ENCODE measurements around the gene CXCL6. TPM values are rescaled to one million over a fixed set of nuclear protein-coding genes. Genes with fewer than 3 reads are reported as not detected.

The CXCL6 gene
- polyA plus RNA-seq, 1 of the 3 experiments (the other 2 are of a cell fraction): 0.02 TPM

- Histone ChIP-seq H3K4me1 (ENCODE audit: control insufficient read depth in 1 of 2, insufficient read depth in 2 of 2, low read depth in 1 of 2, low read length in 1 of 2) (no peaks in the 10 kb centered on the region), H3K9me2 (no peaks in the 10 kb centered on the region), H3F3A (replicated peaks; ENCODE audit: insufficient read depth) (no peaks in the 10 kb centered on the region), H3K9me3 (no peaks in the 10 kb centered on the region), H3K4me2 (no peak overlapping the region), H3K27ac (ENCODE audit: low read depth in 2 of 2, low read length in 1 of 2) (no peak overlapping the region), H3K9ac (no peak overlapping the region), H4K20me1 (ENCODE audit: insufficient read depth) (no peaks in the 10 kb centered on the region), H3K4me3 (ENCODE audit: low read depth in 2 of 2, low read length in 1 of 2) (no peak overlapping the region), H3K79me2 (ENCODE audit: insufficient read depth) (no peaks in the 10 kb centered on the region), H2AFZ (ENCODE audit: low read depth) (no peak overlapping the region), H3K36me3 (replicated peaks in 1 of 2; ENCODE audit: control insufficient read depth in 1 of 2, insufficient read depth in 2 of 2, low read length in 1 of 2) (no peaks in the 10 kb centered on the region), H3K27me3 (ENCODE audit: insufficient read depth) (peaks cover 38% of the 10 kb centered on the region)
- CTCF ChIA-PET: no interaction called here
- POLR2A ChIA-PET: no interaction called here
- no peak for TF ChIP-seq YY1 (IDR thresholded peaks at IDR 0.05; ENCODE audit: low read depth)
- TF ChIP-seq TEAD4 (IDR thresholded peaks at IDR 0.05; ENCODE audit: borderline replicate concordance, insufficient read depth): no peak
- TF ChIP-seq GABPA (IDR thresholded peaks at IDR 0.05; ENCODE audit: low read depth): no peak
- no peak for TF ChIP-seq TCF12 (IDR thresholded peaks at IDR 0.05)
- no peak for TF ChIP-seq MXI1 (IDR thresholded peaks at IDR 0.05; ENCODE audit: low read depth, low read length)
- no peak for TF ChIP-seq SIN3A (IDR thresholded peaks at IDR 0.05; ENCODE audit: borderline replicate concordance, low read depth, low read length)
- TF ChIP-seq MEF2A (IDR thresholded peaks at IDR 0.05; ENCODE audit: borderline replicate concordance, low read depth): no peak
- TF ChIP-seq IRF3 (IDR thresholded peaks at IDR 0.05; ENCODE audit: low read depth, low read length): no peak
- no peak for TF ChIP-seq NRF1 (IDR thresholded peaks at IDR 0.05; ENCODE audit: low read depth, low read length)
- no peak for TF ChIP-seq USF1 (IDR thresholded peaks at IDR 0.05; ENCODE audit: borderline replicate concordance, low read depth)
- TF ChIP-seq RCOR1 (IDR thresholded peaks at IDR 0.05; ENCODE audit: low read length): no peak
- no peak for TF ChIP-seq RFX5 (IDR thresholded peaks at IDR 0.05; ENCODE audit: low read length)
- no peak for TF ChIP-seq GATA2 (CRISPR knock-in tag; IDR thresholded peaks at IDR 0.05)
- TF ChIP-seq USF2 (IDR thresholded peaks at IDR 0.05; ENCODE audit: borderline replicate concordance, low read depth, low read length): no peak
- no peak for TF ChIP-seq MAX (IDR thresholded peaks at IDR 0.05; ENCODE audit: low read depth)
- TF ChIP-seq PBX3 (IDR thresholded peaks at IDR 0.05): no peak
- DNase-seq: no peak
- WGBS (ENCODE audit: low lambda C conversion rate): 13% methylated on average over 1 of the region's 1 CpG
These were observed 34.3 kb downstream of the CXCL6 start for GRCh38 chr4:73870768-73871167.
